SK-N-SH (cell line): ENCODE results near the gene CCDC60. TPM values are rescaled to one million over a fixed set of nuclear protein-coding genes. Genes with fewer than 3 reads are reported as not detected.

ENCODE experiments used
- CTCF ChIA-PET: fragments of 300-600, 350-600 bp; formaldehyde crosslinking; extraction: SDS; loops from one replicate; lab custom pipeline; 2021; lab: Yijun Ruan, JAX
- POLR2A ChIA-PET: fragments of 350-600 bp; sonication (Branson Sonifier 250); formaldehyde crosslinking; extraction: SDS; loops from one replicate; lab custom pipeline; 2020; ENCODE audit warnings: antibody characterized with exemption, inconsistent platforms; lab: Yijun Ruan, JAX
- DNase-seq: peaks from one replicate; pipeline ENCODE4 v3.0.0; 2012
- H2AFZ ChIP-seq: fragments of 200-600 bp; sonication (generic); 2 replicates; pipeline ENCODE4 v1.8.1; 2016; ENCODE audit warnings: antibody characterized with exemption, mild to moderate bottlenecking, low read depth
- H3F3A ChIP-seq: fragments of 200-600 bp; sonication (generic); replicated peaks from 2 replicates; pipeline ENCODE3; 2016; ENCODE audit warnings: antibody characterized with exemption, mild to moderate bottlenecking; ENCODE audit not compliant: insufficient read depth
- H3K27ac ChIP-seq, 2 experiments: fragments of 200-500 bp in 1 of 2; fragments of 200-600 bp in 1 of 2; sonication (Bioruptor generic) in 1 of 2; sonication (generic), shearing (Covaris generic) in 1 of 2; 2 replicates each; pipeline versions ENCODE4 v1.5.1 to v1.6.1; 2014 to 2016; ENCODE audit warnings: low read depth in 2 of 2, inconsistent platforms in 1 of 2, low read length in 1 of 2, mild to moderate bottlenecking in 1 of 2, mixed read lengths in 1 of 2
- H3K27me3 ChIP-seq: fragments of 200-600 bp; sonication (generic), shearing (Covaris generic); 2 replicates; pipeline ENCODE4 v1.6.1; 2016; ENCODE audit warnings: mixed run types; ENCODE audit not compliant: insufficient read depth
- H3K36me3 ChIP-seq, 2 experiments: fragments of 200-500 bp in 1 of 2; fragments of 200-600 bp in 1 of 2; sonication (Bioruptor generic) in 1 of 2; sonication (generic) in 1 of 2; replicated peaks in 1 of 2; 2 replicates each; pipeline versions ENCODE3 to v1.5.1; 2014 to 2016; ENCODE audit warnings: low read length in 1 of 2, mild to moderate bottlenecking in 1 of 2; ENCODE audit not compliant: insufficient read depth in 2 of 2, control insufficient read depth in 1 of 2
- H3K4me1 ChIP-seq, 2 experiments: fragments of 200-500 bp in 1 of 2; fragments of 200-600 bp in 1 of 2; sonication (Bioruptor generic) in 1 of 2; sonication (generic), shearing (Covaris generic) in 1 of 2; 2 replicates each; pipeline versions ENCODE4 v1.5.1 to v1.6.1; 2014 to 2016; ENCODE audit warnings: low read depth in 1 of 2, low read length in 1 of 2, mixed run types in 1 of 2; ENCODE audit not compliant: insufficient read depth in 2 of 2, control insufficient read depth in 1 of 2
- H3K4me2 ChIP-seq: fragments of 200-600 bp; sonication (generic), shearing (Covaris generic); 2 replicates; pipeline ENCODE4 v1.6.1; 2017; ENCODE audit warnings: mixed run types
- H3K4me3 ChIP-seq, 2 experiments: fragments of 200-500 bp in 1 of 2; fragments of 200-600 bp in 1 of 2; sonication (Bioruptor generic) in 1 of 2; sonication (generic), shearing (Covaris generic) in 1 of 2; 2 replicates each; pipeline versions ENCODE4 v1.5.1 to v1.8.1; 2014 to 2016; ENCODE audit warnings: low read depth in 2 of 2, inconsistent platforms in 1 of 2, low read length in 1 of 2, mild to moderate bottlenecking in 1 of 2, mixed read lengths in 1 of 2, moderate library complexity in 1 of 2
- H3K79me2 ChIP-seq: fragments of 200-600 bp; sonication (generic); 2 replicates; pipeline ENCODE4 v1.8.1; 2017; ENCODE audit warnings: mild to moderate bottlenecking; ENCODE audit not compliant: insufficient read depth
- H3K9ac ChIP-seq: fragments of 200-600 bp; sonication (generic); 2 replicates; pipeline ENCODE4 v1.6.1; 2017; ENCODE audit warnings: mixed run types
- H3K9me2 ChIP-seq: fragments of 200-600 bp; sonication (generic); 2 replicates; pipeline ENCODE4 v1.6.1; 2017; ENCODE audit warnings: mixed run types
- H3K9me3 ChIP-seq: fragments of 200-600 bp; sonication (generic); 2 replicates; pipeline ENCODE4 v1.6.1; 2017; ENCODE audit warnings: mixed run types, mild to moderate bottlenecking, moderate library complexity
- H4K20me1 ChIP-seq: fragments of 200-600 bp; sonication (generic); 2 replicates; pipeline ENCODE4 v1.6.1; 2017; ENCODE audit warnings: mild to moderate bottlenecking, mixed run types; ENCODE audit not compliant: insufficient read depth
- CHD2 ChIP-seq: fragments of 150-350 bp; IDR thresholded peaks from 2 replicates; pipeline ENCODE4 v1.6.1; 2018; ENCODE audit warnings: low read length; ENCODE audit not compliant: partially characterized antibody
- ELF1 ChIP-seq: IDR thresholded peaks from 2 replicates; pipeline ENCODE4 v1.4.0; 2012
- FOXM1 ChIP-seq: IDR thresholded peaks from 2 replicates; pipeline ENCODE4 v1.4.0; 2012; ENCODE audit warnings: low read depth, mild to moderate bottlenecking
- GATA2 ChIP-seq: sonication (generic); formaldehyde crosslinking; IDR thresholded peaks from 2 replicates; pipeline ENCODE4 v1.5.0; 2020; ENCODE audit warnings: mild to moderate bottlenecking, missing genetic modification reagents
- IRF3 ChIP-seq: fragments of 150-350 bp; IDR thresholded peaks from 2 replicates; pipeline ENCODE4 v1.6.1; 2016; ENCODE audit warnings: mild to moderate bottlenecking, low read depth, low read length
- MEF2A ChIP-seq: IDR thresholded peaks from 2 replicates; pipeline ENCODE4 v1.4.0; 2012; ENCODE audit warnings: low read depth, borderline replicate concordance
- MXI1 ChIP-seq: IDR thresholded peaks from 2 replicates; pipeline ENCODE4 v1.6.1; 2012; ENCODE audit warnings: mild to moderate bottlenecking, low read depth, low read length, improper control_type of control experiment
- NFIC ChIP-seq: IDR thresholded peaks from 2 replicates; pipeline ENCODE4 v1.4.0; 2012; ENCODE audit warnings: borderline replicate concordance
- NRF1 ChIP-seq: IDR thresholded peaks from 2 replicates; pipeline ENCODE4 v1.6.1; 2012; ENCODE audit warnings: low read depth, mild to moderate bottlenecking, low read length
- PBX3 ChIP-seq: IDR thresholded peaks from 2 replicates; pipeline ENCODE4; 2012
- POLR2AphosphoS5 ChIP-seq: IDR thresholded peaks from 2 replicates; pipeline ENCODE4 v1.6.1; 2012; ENCODE audit warnings: low read depth, low read length
- RAD21 ChIP-seq: IDR thresholded peaks from 2 replicates; pipeline ENCODE4 v1.6.1; 2012; ENCODE audit warnings: mild to moderate bottlenecking, low read length
- RCOR1 ChIP-seq: fragments of 150-350 bp; IDR thresholded peaks from 2 replicates; pipeline ENCODE4 v1.6.1; 2017; ENCODE audit warnings: antibody characterized with exemption, low read length
- SIN3A ChIP-seq: IDR thresholded peaks from 2 replicates; pipeline ENCODE4 v1.6.1; 2012; ENCODE audit warnings: low read depth, mild to moderate bottlenecking, low read length, moderate library complexity, borderline replicate concordance
- SMC3 ChIP-seq: IDR thresholded peaks from 2 replicates; pipeline ENCODE4 v1.6.1; 2012; ENCODE audit warnings: low read depth, low read length, improper control_type of control experiment
- TAF1 ChIP-seq: IDR thresholded peaks from 2 replicates; pipeline ENCODE4 v1.6.1; 2012; ENCODE audit warnings: low read depth, mild to moderate bottlenecking, low read length, moderate library complexity, borderline replicate concordance
- TCF12 ChIP-seq: IDR thresholded peaks from 2 replicates; pipeline ENCODE4 v1.4.0; 2012
- USF1 ChIP-seq: IDR thresholded peaks from 2 replicates; pipeline ENCODE4 v1.4.0; 2012; ENCODE audit warnings: low read depth, borderline replicate concordance
- YY1 ChIP-seq: IDR thresholded peaks from 2 replicates; pipeline ENCODE4 v1.4.0; 2012; ENCODE audit warnings: low read depth, mild to moderate bottlenecking
- WGBS: methylation state at CpG from one replicate; pipeline ENCODE4 v1.1.6; 2017; ENCODE audit warnings: low lambda C conversion rate; 5-methylcytosine and 5-hydroxymethylcytosine counted together
- polyA plus RNA-seq, 3 experiments: library from polyadenylated mRNA; depleted of rRNA; stranded (reverse); fragments of >200 nt; gene quantifications; 2 replicates each; pipeline ENCODE4 v1.2.3, GENCODE V29; 2012
- TF ChIP-seq, protein P1 (sequence below): fragments of 200-600 bp; sonication (generic); IDR thresholded peaks from 2 replicates; pipeline ENCODE4 v1.6.1; 2017; ENCODE audit warnings: antibody characterized with exemption, mild to moderate bottlenecking, moderate library complexity
- TF ChIP-seq, protein P2 (sequence below): IDR thresholded peaks from 2 replicates; pipeline ENCODE4 v1.4.0; 2012; ENCODE audit warnings: low read depth, borderline replicate concordance

CCDC60 gene
- polyA plus RNA-seq, 1 of the 3 experiments (the other 2 are of a cell fraction): not detected

DNA sequence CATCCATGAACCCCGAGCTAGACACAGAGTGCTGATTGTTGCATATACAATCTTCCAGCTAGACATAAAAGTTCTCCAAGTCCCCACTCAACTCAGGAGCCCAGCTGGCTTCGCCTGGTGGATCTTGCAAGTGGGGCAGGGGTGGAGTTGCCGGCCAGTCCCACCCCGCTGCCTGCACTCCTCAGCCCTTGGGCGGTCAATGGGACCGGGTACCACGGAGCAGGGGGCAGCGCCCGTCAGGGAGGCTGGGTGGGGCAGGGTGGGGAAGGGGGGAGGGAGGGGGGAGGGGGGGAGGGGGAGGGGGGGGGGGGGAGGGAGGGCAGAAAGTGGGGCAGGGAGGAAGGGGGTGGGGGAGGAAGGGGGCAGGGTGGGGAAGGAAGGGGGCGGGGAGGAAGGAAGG is 63.0 kb downstream of the CCDC60 start:
- Histone ChIP-seq H3K4me1 (no peaks in the 10 kb centered on the region; a peak in 1 of 4 replicates), H3K79me2 (no peaks in the 10 kb centered on the region), H3K9me3 (no peaks in the 10 kb centered on the region), H3K4me2 (no peak overlapping the region), H3K4me3 (no peak overlapping the region), H3K36me3 (no peaks in the 10 kb centered on the region), H3K27ac (no peak overlapping the region), H4K20me1 (no peaks in the 10 kb centered on the region), H3K9me2 (no peaks in the 10 kb centered on the region), H2AFZ (no peak overlapping the region), H3F3A (no peaks in the 10 kb centered on the region), H3K9ac (no peak overlapping the region), H3K27me3 (no peaks in the 10 kb centered on the region)
- CTCF ChIA-PET: interaction anchor here (1.1 kb wide), 1 partner anchor 15 kb away, joined by 3 read pairs; no protein-coding TSS in a partner anchor
- DNase-seq: no peak
- 74% methylated on average over 9 of the region's 10 CpGs for WGBS
- TF ChIP-seq FOXM1 (no peak), IRF3 (no peak), RCOR1 (no peak), RAD21 (no peak), POLR2AphosphoS5 (no peak), ELF1 (no peak), NRF1 (no peak), SIN3A (no peak), NFIC (no peak), USF1 (no peak), TCF12 (no peak), MEF2A (no peak)
- TF ChIP-seq, protein P1, sequence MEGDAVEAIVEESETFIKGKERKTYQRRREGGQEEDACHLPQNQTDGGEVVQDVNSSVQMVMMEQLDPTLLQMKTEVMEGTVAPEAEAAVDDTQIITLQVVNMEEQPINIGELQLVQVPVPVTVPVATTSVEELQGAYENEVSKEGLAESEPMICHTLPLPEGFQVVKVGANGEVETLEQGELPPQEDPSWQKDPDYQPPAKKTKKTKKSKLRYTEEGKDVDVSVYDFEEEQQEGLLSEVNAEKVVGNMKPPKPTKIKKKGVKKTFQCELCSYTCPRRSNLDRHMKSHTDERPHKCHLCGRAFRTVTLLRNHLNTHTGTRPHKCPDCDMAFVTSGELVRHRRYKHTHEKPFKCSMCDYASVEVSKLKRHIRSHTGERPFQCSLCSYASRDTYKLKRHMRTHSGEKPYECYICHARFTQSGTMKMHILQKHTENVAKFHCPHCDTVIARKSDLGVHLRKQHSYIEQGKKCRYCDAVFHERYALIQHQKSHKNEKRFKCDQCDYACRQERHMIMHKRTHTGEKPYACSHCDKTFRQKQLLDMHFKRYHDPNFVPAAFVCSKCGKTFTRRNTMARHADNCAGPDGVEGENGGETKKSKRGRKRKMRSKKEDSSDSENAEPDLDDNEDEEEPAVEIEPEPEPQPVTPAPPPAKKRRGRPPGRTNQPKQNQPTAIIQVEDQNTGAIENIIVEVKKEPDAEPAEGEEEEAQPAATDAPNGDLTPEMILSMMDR: no peak
- TF ChIP-seq, protein P2, sequence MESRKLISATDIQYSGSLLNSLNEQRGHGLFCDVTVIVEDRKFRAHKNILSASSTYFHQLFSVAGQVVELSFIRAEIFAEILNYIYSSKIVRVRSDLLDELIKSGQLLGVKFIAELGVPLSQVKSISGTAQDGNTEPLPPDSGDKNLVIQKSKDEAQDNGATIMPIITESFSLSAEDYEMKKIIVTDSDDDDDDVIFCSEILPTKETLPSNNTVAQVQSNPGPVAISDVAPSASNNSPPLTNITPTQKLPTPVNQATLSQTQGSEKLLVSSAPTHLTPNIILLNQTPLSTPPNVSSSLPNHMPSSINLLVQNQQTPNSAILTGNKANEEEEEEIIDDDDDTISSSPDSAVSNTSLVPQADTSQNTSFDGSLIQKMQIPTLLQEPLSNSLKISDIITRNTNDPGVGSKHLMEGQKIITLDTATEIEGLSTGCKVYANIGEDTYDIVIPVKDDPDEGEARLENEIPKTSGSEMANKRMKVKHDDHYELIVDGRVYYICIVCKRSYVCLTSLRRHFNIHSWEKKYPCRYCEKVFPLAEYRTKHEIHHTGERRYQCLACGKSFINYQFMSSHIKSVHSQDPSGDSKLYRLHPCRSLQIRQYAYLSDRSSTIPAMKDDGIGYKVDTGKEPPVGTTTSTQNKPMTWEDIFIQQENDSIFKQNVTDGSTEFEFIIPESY: no peak
- POLR2A ChIA-PET: no interaction called here

GRCh38 chr12:119398190-119398589 is 63.7 kb downstream of the CCDC60 start:
- Histone ChIP-seq H3K4me3 (no peak overlapping the region), H2AFZ (no peak overlapping the region), H4K20me1 (no peaks in the 10 kb centered on the region), H3K4me1 (no peaks in the 10 kb centered on the region; a peak in 1 of 4 replicates), H3K9me2 (no peaks in the 10 kb centered on the region), H3K4me2 (no peak overlapping the region), H3K79me2 (no peaks in the 10 kb centered on the region), H3K27ac (no peak overlapping the region), H3K9ac (no peak overlapping the region), H3K27me3 (no peaks in the 10 kb centered on the region), H3K9me3 (no peaks in the 10 kb centered on the region), H3K36me3 (no peaks in the 10 kb centered on the region), H3F3A (no peaks in the 10 kb centered on the region)
- ChIA-PET POLR2A (no interaction called here), CTCF (interaction anchor here (1.6 kb wide), 1 partner anchor 15 kb away, joined by 8 read pairs; no protein-coding TSS in a partner anchor)
- no peak for DNase-seq
- WGBS: 81% methylated on average over 19 of the region's 24 CpGs
- no peak for TF ChIP-seq PBX3
- TF ChIP-seq, protein P2: no peak
- TF ChIP-seq RAD21: no peak
- no peak for TF ChIP-seq SMC3
- no peak for TF ChIP-seq GATA2
- no peak for TF ChIP-seq ELF1
- no peak for TF ChIP-seq TAF1
- TF ChIP-seq YY1: no peak
- no peak for TF ChIP-seq CHD2
- TF ChIP-seq MXI1: no peak
